HEK293 (cell line): ENCODE results near the gene SPIRE2.

Source experiments
- CTCF ChIA-PET: fragments of 350-600 bp; formaldehyde crosslinking; extraction: SDS; loops from one replicate; lab custom pipeline; 2021; ENCODE audit warnings: antibody characterized with exemption; lab: Yijun Ruan, JAX
- POLR2A ChIA-PET: fragments of 300-600 bp; formaldehyde crosslinking; extraction: SDS; loops from one replicate; lab custom pipeline; 2020; ENCODE audit warnings: antibody characterized with exemption, inconsistent platforms; lab: Yijun Ruan, JAX
- H3K27ac ChIP-seq: fragments of 200-500 bp; sonication (Bioruptor generic); 2 replicates; pipeline ENCODE4 v1.5.1; 2014; ENCODE audit warnings: low read depth, low read length, control low read depth, inconsistent platforms; ENCODE audit errors: extremely low read depth
- H3K36me3 ChIP-seq, 2 experiments: fragments of 200-500 bp in 1 of 2; sonication (Bioruptor generic) in 1 of 2; 1 replicate in 1 of 2; 2 replicates in 1 of 2; pipeline ENCODE4 v1.5.1; 2014 to 2017; ENCODE audit warnings: inconsistent platforms in 2 of 2, low read length in 2 of 2; ENCODE audit not compliant: control insufficient read depth in 2 of 2, insufficient read depth in 1 of 2
- H3K4me1 ChIP-seq: fragments of 200-500 bp; sonication (Bioruptor generic); 2 replicates; pipeline ENCODE4 v1.5.1; 2014; ENCODE audit warnings: mild to moderate bottlenecking, low read length, inconsistent platforms; ENCODE audit not compliant: control insufficient read depth, insufficient read depth
- H3K4me3 ChIP-seq: 2 replicates; pipeline ENCODE4 v1.5.1; 2011; ENCODE audit warnings: low read depth, mild to moderate bottlenecking, control low read depth, low read length, moderate library complexity
- H3K9me3 ChIP-seq: fragments of 200-500 bp; sonication (Bioruptor generic); 2 replicates; pipeline ENCODE4 v1.5.1; 2014; ENCODE audit warnings: low read depth, low read length, inconsistent platforms; ENCODE audit not compliant: control insufficient read depth, insufficient read depth
- OSR2 ChIP-seq: fragments of 450-650 bp; formaldehyde crosslinking; IDR thresholded peaks from 2 replicates; pipeline ENCODE4 v1.5.1; 2016; ENCODE audit warnings: missing biosample characterization, missing genetic modification characterization
- ZBTB21 ChIP-seq: fragments of 450-650 bp; formaldehyde crosslinking; IDR thresholded peaks from 2 replicates; pipeline ENCODE4 v1.5.1; 2017; ENCODE audit warnings: missing biosample characterization, missing genetic modification characterization
- ZBTB7A ChIP-seq: fragments of 450-650 bp; formaldehyde crosslinking; IDR thresholded peaks from 2 replicates; pipeline ENCODE4 v1.5.1; 2016; ENCODE audit warnings: low read depth, missing biosample characterization, missing genetic modification characterization
- ZEB2 ChIP-seq: fragments of 450-650 bp; formaldehyde crosslinking; IDR thresholded peaks from 2 replicates; pipeline ENCODE4 v1.5.1; 2016; ENCODE audit warnings: missing biosample characterization, missing genetic modification characterization
- ZNF184 ChIP-seq: fragments of 450-650 bp; IDR thresholded peaks from 2 replicates; pipeline ENCODE4 v1.5.1; 2018; ENCODE audit warnings: missing biosample characterization, mild to moderate bottlenecking, missing genetic modification characterization
- ZNF202 ChIP-seq: fragments of 450-650 bp; formaldehyde crosslinking; IDR thresholded peaks from 2 replicates; pipeline ENCODE4 v1.5.1; 2016; ENCODE audit warnings: missing biosample characterization, missing genetic modification characterization, borderline replicate concordance
- ZNF560 ChIP-seq: fragments of 450-650 bp; formaldehyde crosslinking; IDR thresholded peaks from 2 replicates; pipeline ENCODE4 v1.5.1; 2017; ENCODE audit warnings: missing biosample characterization, missing genetic modification characterization, borderline replicate concordance
- ZNF624 ChIP-seq: fragments of 450-650 bp; formaldehyde crosslinking; IDR thresholded peaks from 2 replicates; pipeline ENCODE4 v1.5.1; 2017; ENCODE audit warnings: missing biosample characterization, missing genetic modification characterization
- ZNF658 ChIP-seq: fragments of 450-650 bp; formaldehyde crosslinking; IDR thresholded peaks from 2 replicates; pipeline ENCODE4; 2016; ENCODE audit warnings: missing biosample characterization, missing genetic modification characterization
- ZNF707 ChIP-seq: fragments of 450-650 bp; formaldehyde crosslinking; IDR thresholded peaks from 2 replicates; pipeline ENCODE4 v1.5.1; 2016; ENCODE audit warnings: missing biosample characterization, missing genetic modification characterization
- ZNF76 ChIP-seq: fragments of 450-650 bp; formaldehyde crosslinking; IDR thresholded peaks from 2 replicates; pipeline ENCODE4; 2016; ENCODE audit warnings: low read depth, missing biosample characterization, missing genetic modification characterization, borderline replicate concordance
- TF ChIP-seq, protein P1 (sequence below): fragments of 450-650 bp; formaldehyde crosslinking; IDR thresholded peaks from 2 replicates; pipeline ENCODE4 v1.5.1; 2016; ENCODE audit warnings: missing biosample characterization, missing genetic modification characterization
- TF ChIP-seq, protein P2 (sequence below): fragments of 450-650 bp; formaldehyde crosslinking; IDR thresholded peaks from 2 replicates; pipeline ENCODE4 v1.5.1; 2016; ENCODE audit warnings: missing biosample characterization, missing genetic modification characterization
- TF ChIP-seq, protein P3 (sequence below): fragments of 450-650 bp; formaldehyde crosslinking; conservative IDR thresholded peaks from 2 replicates; pipeline ENCODE4 v1.5.1; 2016; ENCODE audit warnings: low read depth, missing biosample characterization, missing genetic modification characterization
- TF ChIP-seq, protein P4 (sequence below): fragments of 450-650 bp; formaldehyde crosslinking; IDR thresholded peaks from 2 replicates; pipeline ENCODE4 v1.5.1; 2017; ENCODE audit warnings: missing biosample characterization, missing genetic modification characterization
- TF ChIP-seq, protein P5 (sequence below): fragments of 450-650 bp; formaldehyde crosslinking; conservative IDR thresholded peaks from 2 replicates; pipeline ENCODE4 v1.5.1; 2016; ENCODE audit warnings: low read depth, missing biosample characterization, missing genetic modification characterization
- TF ChIP-seq, protein P6 (sequence below): fragments of 450-650 bp; formaldehyde crosslinking; IDR thresholded peaks from 2 replicates; pipeline ENCODE4 v1.5.1; 2017; ENCODE audit warnings: missing biosample characterization, missing genetic modification characterization

The SPIRE2 gene

DNA sequence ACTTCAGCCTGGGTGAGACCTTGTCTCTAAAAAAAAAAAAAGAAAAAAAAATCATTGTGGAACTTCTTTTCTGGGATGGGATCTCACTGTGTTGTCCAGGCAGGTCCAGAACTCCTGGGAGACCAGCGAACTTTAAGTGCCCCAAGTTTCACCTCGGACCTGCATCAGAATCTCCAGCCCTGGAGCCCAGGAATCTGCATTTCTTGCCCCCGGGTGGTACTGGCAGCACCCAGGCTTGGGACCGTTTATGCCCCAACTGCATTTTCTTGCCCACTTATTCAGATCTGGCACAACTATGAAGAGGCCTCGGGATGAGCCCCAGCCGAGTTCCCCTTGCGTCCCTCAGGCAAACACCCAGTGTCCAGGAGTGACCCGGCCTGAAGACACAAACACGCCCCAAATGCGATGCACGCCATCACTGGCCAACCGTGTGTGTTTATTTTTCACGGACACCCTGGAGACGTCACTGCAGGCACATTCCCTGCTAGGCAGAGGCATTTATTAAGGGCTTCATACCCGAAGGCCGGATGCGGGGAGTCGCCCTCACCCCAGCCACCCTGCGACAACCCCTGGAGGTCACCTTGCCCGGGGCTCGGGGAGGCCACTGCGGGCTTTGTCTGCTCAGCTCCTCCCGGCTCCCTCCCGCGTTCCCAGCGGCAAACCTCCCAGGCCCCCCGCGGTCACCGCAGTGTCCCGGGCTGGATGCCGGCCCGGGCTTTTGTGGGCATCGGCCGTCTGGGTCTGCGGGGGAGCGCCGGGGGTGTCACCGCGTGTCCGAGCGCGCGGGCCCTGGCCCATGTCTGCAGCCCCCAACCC lies 684 bp upstream of the SPIRE2 start:
- peaks cover 0 to 8% of the 10 kb centered on the region in 2 experiments; a peak in 1 of 3 replicates for H3K36me3 ChIP-seq
- no peaks in the 10 kb centered on the region for H3K9me3 ChIP-seq
- peaks cover 12% of the 10 kb centered on the region for H3K4me1 ChIP-seq
- peak overlapping the region; percentile 41 for H3K4me3 ChIP-seq
- ChIA-PET POLR2A (interaction anchor here (1.1 to 1.2 kb wide), 3 partner anchors 12 to 46 kb away, joined by 3 to 10 read pairs (median 3); partner anchors contain the start of gene TCF25), CTCF (interaction anchor here (0.6 to 1.0 kb wide), 2 partner anchors 33 to 333 kb away, joined by 4 read pairs; no protein-coding TSS in a partner anchor)
- H3K27ac ChIP-seq = peak overlapping the region; percentile 46; the same call in 1 of the 2 replicates
- TF ChIP-seq ZNF202 (tag by site-specific recombination) (no peak), ZNF707 (tag by site-specific recombination) (no peak), ZNF560 (tag by site-specific recombination) (no peak), OSR2 (no peak), ZNF184 (tag by site-specific recombination) (no peak), ZNF76 (tag by site-specific recombination) (peak; percentile 78), ZEB2 (tag by site-specific recombination) (no peak), ZBTB21 (tag by site-specific recombination) (no peak; the same call in 1 of the 2 replicates), ZBTB7A (tag by site-specific recombination) (no peak), ZNF624 (tag by site-specific recombination) (no peak), ZNF658 (no peak)
- TF ChIP-seq, protein P1, sequence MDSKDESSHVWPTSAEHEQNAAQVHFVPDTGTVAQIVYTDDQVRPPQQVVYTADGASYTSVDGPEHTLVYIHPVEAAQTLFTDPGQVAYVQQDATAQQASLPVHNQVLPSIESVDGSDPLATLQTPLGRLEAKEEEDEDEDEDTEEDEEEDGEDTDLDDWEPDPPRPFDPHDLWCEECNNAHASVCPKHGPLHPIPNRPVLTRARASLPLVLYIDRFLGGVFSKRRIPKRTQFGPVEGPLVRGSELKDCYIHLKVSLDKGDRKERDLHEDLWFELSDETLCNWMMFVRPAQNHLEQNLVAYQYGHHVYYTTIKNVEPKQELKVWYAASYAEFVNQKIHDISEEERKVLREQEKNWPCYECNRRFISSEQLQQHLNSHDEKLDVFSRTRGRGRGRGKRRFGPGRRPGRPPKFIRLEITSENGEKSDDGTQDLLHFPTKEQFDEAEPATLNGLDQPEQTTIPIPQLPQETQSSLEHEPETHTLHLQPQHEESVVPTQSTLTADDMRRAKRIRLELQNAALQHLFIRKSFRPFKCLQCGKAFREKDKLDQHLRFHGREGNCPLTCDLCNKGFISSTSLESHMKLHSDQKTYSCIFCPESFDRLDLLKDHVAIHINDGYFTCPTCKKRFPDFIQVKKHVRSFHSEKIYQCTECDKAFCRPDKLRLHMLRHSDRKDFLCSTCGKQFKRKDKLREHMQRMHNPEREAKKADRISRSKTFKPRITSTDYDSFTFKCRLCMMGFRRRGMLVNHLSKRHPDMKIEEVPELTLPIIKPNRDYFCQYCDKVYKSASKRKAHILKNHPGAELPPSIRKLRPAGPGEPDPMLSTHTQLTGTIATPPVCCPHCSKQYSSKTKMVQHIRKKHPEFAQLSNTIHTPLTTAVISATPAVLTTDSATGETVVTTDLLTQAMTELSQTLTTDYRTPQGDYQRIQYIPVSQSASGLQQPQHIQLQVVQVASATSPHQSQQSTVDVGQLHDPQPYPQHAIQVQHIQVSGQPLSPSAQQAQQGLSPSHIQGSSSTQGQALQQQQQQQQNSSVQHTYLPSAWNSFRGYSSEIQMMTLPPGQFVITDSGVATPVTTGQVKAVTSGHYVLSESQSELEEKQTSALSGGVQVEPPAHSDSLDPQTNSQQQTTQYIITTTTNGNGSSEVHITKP (tag by site-specific recombination) = peak; percentile 82; the same call in 1 of the 2 replicates
- TF ChIP-seq, protein P2, sequence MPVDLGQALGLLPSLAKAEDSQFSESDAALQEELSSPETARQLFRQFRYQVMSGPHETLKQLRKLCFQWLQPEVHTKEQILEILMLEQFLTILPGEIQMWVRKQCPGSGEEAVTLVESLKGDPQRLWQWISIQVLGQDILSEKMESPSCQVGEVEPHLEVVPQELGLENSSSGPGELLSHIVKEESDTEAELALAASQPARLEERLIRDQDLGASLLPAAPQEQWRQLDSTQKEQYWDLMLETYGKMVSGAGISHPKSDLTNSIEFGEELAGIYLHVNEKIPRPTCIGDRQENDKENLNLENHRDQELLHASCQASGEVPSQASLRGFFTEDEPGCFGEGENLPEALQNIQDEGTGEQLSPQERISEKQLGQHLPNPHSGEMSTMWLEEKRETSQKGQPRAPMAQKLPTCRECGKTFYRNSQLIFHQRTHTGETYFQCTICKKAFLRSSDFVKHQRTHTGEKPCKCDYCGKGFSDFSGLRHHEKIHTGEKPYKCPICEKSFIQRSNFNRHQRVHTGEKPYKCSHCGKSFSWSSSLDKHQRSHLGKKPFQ (tag by site-specific recombination) = no peak
- TF ChIP-seq, protein P3, sequence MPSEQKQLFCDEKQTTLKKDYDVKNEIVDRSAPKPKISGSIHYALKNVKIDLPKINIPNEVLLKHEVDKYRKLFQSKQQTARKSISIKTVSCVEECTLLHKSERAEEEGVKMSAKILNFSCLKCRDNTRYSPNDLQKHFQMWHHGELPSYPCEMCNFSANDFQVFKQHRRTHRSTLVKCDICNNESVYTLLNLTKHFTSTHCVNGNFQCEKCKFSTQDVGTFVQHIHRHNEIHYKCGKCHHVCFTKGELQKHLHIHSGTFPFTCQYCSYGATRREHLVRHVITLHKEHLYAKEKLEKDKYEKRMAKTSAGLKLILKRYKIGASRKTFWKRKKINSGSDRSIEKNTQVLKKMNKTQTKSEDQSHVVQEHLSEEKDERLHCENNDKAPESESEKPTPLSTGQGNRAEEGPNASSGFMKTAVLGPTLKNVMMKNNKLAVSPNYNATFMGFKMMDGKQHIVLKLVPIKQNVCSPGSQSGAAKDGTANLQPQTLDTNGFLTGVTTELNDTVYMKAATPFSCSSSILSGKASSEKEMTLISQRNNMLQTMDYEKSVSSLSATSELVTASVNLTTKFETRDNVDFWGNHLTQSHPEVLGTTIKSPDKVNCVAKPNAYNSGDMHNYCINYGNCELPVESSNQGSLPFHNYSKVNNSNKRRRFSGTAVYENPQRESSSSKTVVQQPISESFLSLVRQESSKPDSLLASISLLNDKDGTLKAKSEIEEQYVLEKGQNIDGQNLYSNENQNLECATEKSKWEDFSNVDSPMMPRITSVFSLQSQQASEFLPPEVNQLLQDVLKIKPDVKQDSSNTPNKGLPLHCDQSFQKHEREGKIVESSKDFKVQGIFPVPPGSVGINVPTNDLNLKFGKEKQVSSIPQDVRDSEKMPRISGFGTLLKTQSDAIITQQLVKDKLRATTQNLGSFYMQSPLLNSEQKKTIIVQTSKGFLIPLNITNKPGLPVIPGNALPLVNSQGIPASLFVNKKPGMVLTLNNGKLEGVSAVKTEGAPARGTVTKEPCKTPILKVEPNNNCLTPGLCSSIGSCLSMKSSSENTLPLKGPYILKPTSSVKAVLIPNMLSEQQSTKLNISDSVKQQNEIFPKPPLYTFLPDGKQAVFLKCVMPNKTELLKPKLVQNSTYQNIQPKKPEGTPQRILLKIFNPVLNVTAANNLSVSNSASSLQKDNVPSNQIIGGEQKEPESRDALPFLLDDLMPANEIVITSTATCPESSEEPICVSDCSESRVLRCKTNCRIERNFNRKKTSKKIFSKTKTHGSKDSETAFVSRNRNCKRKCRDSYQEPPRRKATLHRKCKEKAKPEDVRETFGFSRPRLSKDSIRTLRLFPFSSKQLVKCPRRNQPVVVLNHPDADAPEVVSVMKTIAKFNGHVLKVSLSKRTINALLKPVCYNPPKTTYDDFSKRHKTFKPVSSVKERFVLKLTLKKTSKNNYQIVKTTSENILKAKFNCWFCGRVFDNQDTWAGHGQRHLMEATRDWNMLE (tag by site-specific recombination) = no peak
- TF ChIP-seq, protein P4, sequence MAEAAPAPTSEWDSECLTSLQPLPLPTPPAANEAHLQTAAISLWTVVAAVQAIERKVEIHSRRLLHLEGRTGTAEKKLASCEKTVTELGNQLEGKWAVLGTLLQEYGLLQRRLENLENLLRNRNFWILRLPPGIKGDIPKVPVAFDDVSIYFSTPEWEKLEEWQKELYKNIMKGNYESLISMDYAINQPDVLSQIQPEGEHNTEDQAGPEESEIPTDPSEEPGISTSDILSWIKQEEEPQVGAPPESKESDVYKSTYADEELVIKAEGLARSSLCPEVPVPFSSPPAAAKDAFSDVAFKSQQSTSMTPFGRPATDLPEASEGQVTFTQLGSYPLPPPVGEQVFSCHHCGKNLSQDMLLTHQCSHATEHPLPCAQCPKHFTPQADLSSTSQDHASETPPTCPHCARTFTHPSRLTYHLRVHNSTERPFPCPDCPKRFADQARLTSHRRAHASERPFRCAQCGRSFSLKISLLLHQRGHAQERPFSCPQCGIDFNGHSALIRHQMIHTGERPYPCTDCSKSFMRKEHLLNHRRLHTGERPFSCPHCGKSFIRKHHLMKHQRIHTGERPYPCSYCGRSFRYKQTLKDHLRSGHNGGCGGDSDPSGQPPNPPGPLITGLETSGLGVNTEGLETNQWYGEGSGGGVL (tag by site-specific recombination) = peak; percentile 75
- TF ChIP-seq, protein P5, sequence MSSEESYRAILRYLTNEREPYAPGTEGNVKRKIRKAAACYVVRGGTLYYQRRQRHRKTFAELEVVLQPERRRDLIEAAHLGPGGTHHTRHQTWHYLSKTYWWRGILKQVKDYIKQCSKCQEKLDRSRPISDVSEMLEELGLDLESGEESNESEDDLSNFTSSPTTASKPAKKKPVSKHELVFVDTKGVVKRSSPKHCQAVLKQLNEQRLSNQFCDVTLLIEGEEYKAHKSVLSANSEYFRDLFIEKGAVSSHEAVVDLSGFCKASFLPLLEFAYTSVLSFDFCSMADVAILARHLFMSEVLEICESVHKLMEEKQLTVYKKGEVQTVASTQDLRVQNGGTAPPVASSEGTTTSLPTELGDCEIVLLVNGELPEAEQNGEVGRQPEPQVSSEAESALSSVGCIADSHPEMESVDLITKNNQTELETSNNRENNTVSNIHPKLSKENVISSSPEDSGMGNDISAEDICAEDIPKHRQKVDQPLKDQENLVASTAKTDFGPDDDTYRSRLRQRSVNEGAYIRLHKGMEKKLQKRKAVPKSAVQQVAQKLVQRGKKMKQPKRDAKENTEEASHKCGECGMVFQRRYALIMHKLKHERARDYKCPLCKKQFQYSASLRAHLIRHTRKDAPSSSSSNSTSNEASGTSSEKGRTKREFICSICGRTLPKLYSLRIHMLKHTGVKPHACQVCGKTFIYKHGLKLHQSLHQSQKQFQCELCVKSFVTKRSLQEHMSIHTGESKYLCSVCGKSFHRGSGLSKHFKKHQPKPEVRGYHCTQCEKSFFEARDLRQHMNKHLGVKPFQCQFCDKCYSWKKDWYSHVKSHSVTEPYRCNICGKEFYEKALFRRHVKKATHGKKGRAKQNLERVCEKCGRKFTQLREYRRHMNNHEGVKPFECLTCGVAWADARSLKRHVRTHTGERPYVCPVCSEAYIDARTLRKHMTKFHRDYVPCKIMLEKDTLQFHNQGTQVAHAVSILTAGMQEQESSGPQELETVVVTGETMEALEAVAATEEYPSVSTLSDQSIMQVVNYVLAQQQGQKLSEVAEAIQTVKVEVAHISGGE (tag by site-specific recombination) = 0 out of 2 replicates have a peak, but pooled peaks have one; percentile 10
- TF ChIP-seq, protein P6, sequence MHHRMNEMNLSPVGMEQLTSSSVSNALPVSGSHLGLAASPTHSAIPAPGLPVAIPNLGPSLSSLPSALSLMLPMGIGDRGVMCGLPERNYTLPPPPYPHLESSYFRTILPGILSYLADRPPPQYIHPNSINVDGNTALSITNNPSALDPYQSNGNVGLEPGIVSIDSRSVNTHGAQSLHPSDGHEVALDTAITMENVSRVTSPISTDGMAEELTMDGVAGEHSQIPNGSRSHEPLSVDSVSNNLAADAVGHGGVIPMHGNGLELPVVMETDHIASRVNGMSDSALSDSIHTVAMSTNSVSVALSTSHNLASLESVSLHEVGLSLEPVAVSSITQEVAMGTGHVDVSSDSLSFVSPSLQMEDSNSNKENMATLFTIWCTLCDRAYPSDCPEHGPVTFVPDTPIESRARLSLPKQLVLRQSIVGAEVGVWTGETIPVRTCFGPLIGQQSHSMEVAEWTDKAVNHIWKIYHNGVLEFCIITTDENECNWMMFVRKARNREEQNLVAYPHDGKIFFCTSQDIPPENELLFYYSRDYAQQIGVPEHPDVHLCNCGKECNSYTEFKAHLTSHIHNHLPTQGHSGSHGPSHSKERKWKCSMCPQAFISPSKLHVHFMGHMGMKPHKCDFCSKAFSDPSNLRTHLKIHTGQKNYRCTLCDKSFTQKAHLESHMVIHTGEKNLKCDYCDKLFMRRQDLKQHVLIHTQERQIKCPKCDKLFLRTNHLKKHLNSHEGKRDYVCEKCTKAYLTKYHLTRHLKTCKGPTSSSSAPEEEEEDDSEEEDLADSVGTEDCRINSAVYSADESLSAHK (tag by site-specific recombination) = peak; percentile 19; the same call in 1 of the 2 replicates
